ENCODE results near the gene SMIM32.

- no peak for TF ChIP-seq CTCF (IDR thresholded peaks at IDR 0.05)
- TF ChIP-seq POLR2AphosphoS5 (IDR thresholded peaks at IDR 0.05) = no peak
Observed at GRCh38 chr5:136147632-136148031, 45.3 kb downstream of the SMIM32 start.
